Progenitor cell of endocrine pancreas (in vitro differentiated cells): ENCODE data around the gene EMP3. TPM values are rescaled to one million over a fixed set of nuclear protein-coding genes. Genes with fewer than 3 reads are reported as not detected.

Experiments used
- DNase-seq: peaks from one replicate; pipeline ENCODE4 v3.0.0; 2021; ENCODE audit warnings: low spot score; ENCODE audit not compliant: unreplicated experiment
- H3K27ac Mint-ChIP-seq: 2 replicates; pipeline ENCODE4 v1.8.0; 2021; ENCODE audit warnings: mild to moderate bottlenecking, moderate library complexity, mixed read lengths
- H3K27me3 Mint-ChIP-seq: 2 replicates; pipeline ENCODE4 v1.8.0; 2021; ENCODE audit warnings: mixed read lengths
- H3K36me3 Mint-ChIP-seq: 2 replicates; pipeline ENCODE4 v1.8.0; 2022; ENCODE audit warnings: mixed read lengths; ENCODE audit not compliant: insufficient read depth
- H3K4me1 Mint-ChIP-seq: 2 replicates; pipeline ENCODE4 v1.8.0; 2021; ENCODE audit warnings: low read depth, mixed read lengths
- H3K4me3 Mint-ChIP-seq: 2 replicates; pipeline ENCODE4 v1.8.0; 2021; ENCODE audit warnings: low read depth, mild to moderate bottlenecking, moderate library complexity, mixed read lengths
- H3K9me3 Mint-ChIP-seq: 2 replicates; pipeline ENCODE4 v1.8.0; 2021; ENCODE audit warnings: low read depth, mixed read lengths
- total RNA-seq: library from RNA; stranded (reverse); gene quantifications from 2 replicates; pipeline ENCODE4 v1.2.1, GENCODE V29; 2021
- TF ChIP-seq, protein P1 (sequence below): fragments of 200-600 bp; sonication (generic); IDR thresholded peaks from one replicate; pipeline ENCODE4 v1.5.0; 2021; ENCODE audit warnings: antibody characterized with exemption, mild to moderate bottlenecking; ENCODE audit not compliant: unreplicated experiment

Gene EMP3
- total RNA-seq, 1 donor from 2014 or later: 2.9 TPM

DNA sequence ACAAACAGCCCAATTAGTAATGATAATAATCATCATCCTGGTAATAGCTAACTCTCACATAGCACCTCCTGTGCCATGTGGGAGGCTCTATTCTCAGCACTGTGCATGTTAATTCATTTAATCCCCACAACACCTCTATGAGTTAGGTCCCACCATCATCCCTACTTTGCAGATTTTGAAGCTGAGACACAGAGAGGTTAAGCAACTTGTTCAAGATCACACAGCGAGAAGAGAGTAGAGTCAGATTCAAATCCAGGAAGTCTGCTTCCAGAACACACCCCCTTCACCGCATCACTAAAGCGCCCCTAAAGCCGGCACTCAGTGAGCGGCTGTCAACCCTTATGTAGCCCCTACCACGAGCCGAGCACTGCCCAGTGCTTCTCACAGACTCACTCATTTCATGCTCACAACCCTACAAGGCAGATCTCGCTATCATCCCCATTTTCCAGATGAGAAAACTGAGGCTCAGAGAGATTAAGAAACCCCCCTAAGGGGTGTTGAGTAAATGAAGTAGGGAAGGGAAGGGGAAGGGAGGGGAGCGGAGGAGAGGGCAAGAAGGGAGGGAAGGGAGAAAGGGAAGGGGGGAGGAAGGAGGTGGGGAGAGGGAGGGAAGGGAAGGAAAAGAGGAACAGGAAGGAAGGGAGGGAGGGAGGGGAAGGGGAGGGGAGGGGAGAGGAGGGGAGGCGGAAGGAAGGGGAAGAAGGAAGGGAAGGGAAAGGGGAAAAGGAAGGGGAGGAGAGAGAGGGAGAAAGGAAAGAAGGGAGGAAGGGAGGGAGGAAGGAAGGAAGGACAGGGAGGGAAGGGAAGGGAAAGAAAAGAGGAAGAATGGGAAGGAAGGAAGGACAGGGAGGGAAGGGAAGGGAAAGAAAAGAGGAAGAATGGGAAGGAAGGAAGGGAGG, 16.4 kb downstream of the EMP3 start:
- Mint-ChIP-seq H3K9me3 (no peaks in the 10 kb centered on the region), H3K4me1 (no peaks in the 10 kb centered on the region), H3K27me3 (no peaks in the 10 kb centered on the region), H3K27ac (no peak overlapping the region), H3K4me3 (no peak overlapping the region), H3K36me3 (no peaks in the 10 kb centered on the region)
- TF ChIP-seq, protein P1, sequence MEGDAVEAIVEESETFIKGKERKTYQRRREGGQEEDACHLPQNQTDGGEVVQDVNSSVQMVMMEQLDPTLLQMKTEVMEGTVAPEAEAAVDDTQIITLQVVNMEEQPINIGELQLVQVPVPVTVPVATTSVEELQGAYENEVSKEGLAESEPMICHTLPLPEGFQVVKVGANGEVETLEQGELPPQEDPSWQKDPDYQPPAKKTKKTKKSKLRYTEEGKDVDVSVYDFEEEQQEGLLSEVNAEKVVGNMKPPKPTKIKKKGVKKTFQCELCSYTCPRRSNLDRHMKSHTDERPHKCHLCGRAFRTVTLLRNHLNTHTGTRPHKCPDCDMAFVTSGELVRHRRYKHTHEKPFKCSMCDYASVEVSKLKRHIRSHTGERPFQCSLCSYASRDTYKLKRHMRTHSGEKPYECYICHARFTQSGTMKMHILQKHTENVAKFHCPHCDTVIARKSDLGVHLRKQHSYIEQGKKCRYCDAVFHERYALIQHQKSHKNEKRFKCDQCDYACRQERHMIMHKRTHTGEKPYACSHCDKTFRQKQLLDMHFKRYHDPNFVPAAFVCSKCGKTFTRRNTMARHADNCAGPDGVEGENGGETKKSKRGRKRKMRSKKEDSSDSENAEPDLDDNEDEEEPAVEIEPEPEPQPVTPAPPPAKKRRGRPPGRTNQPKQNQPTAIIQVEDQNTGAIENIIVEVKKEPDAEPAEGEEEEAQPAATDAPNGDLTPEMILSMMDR: no peak
- DNase-seq: no peak

DNA sequence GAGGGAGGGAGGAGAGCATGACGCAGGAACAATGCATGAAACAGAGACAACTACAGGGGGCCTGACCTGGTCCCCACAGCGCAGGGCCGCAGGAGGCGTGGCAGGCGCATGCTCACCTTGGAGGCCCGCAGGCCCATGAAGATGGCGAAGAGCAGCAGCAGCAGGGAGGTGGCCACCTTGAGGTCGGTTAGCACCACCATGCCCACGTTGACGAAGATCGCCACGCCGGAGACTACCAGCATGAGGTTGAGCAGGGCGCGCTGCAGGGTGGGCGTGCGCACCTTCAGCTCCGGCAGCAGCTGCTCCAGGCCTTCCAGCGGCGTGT, 17.0 kb downstream of the EMP3 start:
- H3K4me3 Mint-ChIP-seq: no peak overlapping the region
- H3K4me1 Mint-ChIP-seq: no peaks in the 10 kb centered on the region
- no peaks in the 10 kb centered on the region for H3K9me3 Mint-ChIP-seq
- no peak overlapping the region for H3K27ac Mint-ChIP-seq
- TF ChIP-seq, protein P1: no peak
- H3K36me3 Mint-ChIP-seq: no peaks in the 10 kb centered on the region
- no peak for DNase-seq
- no peaks in the 10 kb centered on the region for H3K27me3 Mint-ChIP-seq

DNA sequence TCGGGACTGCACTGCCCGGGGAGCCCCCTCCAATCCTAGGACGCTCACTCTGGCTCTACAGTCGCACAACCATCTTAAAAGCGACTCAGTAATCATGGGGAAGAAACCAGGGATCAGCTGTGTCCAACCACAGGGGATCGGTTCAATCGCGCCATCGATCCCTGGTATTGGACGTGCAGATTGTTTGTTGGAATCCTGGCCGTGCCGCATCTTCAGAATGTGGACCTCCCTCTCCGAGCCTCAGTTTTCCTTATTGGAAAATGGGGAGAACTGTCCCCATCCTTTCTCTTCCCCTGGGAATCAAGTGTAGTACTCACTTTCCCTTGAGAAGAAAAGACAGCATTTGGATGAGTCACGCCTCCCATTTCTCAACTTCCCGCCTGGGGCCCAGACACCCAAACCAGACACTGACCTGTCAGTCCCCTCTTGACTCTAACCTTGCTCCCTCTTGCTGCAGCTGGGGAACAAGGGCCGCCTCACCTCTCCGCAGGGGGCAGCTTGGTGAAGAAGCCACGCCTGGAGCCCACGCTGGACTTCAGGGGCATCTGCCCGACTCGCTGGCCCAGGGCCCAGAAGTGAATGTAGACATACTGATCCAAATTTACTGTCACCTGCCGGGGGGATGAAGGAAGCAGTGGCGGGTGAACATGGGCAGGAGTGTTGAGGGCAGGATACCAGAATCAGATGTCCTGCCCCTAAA, 17.6 kb downstream of the EMP3 start:
- Mint-ChIP-seq H3K27ac (no peak overlapping the region), H3K4me1 (no peaks in the 10 kb centered on the region), H3K27me3 (no peaks in the 10 kb centered on the region), H3K4me3 (no peak overlapping the region), H3K36me3 (no peaks in the 10 kb centered on the region), H3K9me3 (no peaks in the 10 kb centered on the region)
- DNase-seq: no peak
- TF ChIP-seq, protein P1: no peak

GRCh38 chr19:48344892-48345291, 19.5 kb downstream of the EMP3 start:
- Mint-ChIP-seq H3K9me3 (no peaks in the 10 kb centered on the region), H3K4me3 (no peak overlapping the region), H3K27me3 (no peaks in the 10 kb centered on the region), H3K36me3 (no peaks in the 10 kb centered on the region), H3K27ac (no peak overlapping the region), H3K4me1 (no peaks in the 10 kb centered on the region)
- TF ChIP-seq, protein P1: no peak
- no peak for DNase-seq

- Mint-ChIP-seq H3K36me3 (no peaks in the 10 kb centered on the region), H3K27me3 (no peaks in the 10 kb centered on the region), H3K4me1 (no peaks in the 10 kb centered on the region), H3K4me3 (no peak overlapping the region), H3K9me3 (no peaks in the 10 kb centered on the region), H3K27ac (no peak overlapping the region)
- TF ChIP-seq, protein P1: no peak
- DNase-seq: no peak
Measured at GRCh38 chr19:48346191-48346590, 20.8 kb downstream of the EMP3 start.
